ENCODE data around the gene PPARG.
"Not testable (repeated sequence)": the region's sequence is repeated elsewhere in the genome, so short reads cannot be mapped to it uniquely, and the experiment has no call there.

PPARG gene

GRCh38 chr3:12465151-12465835 is 176.4 kb downstream of the PPARG start:
- H3K27ac ChIP-seq: no peak overlapping the region
- TF ChIP-seq CTCF (conservative IDR thresholded peaks at IDR 0.05; ENCODE audit: low read depth): no peak
- POLR2A ChIA-PET (ENCODE audit: low non-redundant PET): no interaction called here
- no peak for DNase-seq (ENCODE audit: low spot score)
- CTCF ChIA-PET: interaction anchor here (0.7 kb wide), 1 partner anchor 64 kb away, joined by 7 read pairs; no protein-coding TSS in a partner anchor

- POLR2A ChIA-PET (ENCODE audit: low non-redundant PET): no interaction called here
- TF ChIP-seq CTCF (conservative IDR thresholded peaks at IDR 0.05; ENCODE audit: low read depth): no peak
Observed at GRCh38 chr3:12465836-12466225, 177.0 kb downstream of the PPARG start.

GRCh38 chr3:12467746-12468145 is 178.9 kb downstream of the PPARG start:
- CTCF ChIA-PET: interaction anchor here (1.0 kb wide), 1 partner anchor 12 kb away, joined by 4 read pairs; no protein-coding TSS in a partner anchor

More at GRCh38 chr3:12465836-12466225, 177.0 kb downstream of the PPARG start:
- DNase-seq (ENCODE audit: low spot score): no peak
- CTCF ChIA-PET: no interaction called here
- no peak overlapping the region for H3K27ac ChIP-seq

GRCh38 chr3:12468276-12468675 is 179.4 kb downstream of the PPARG start:
- ChIA-PET POLR2A (ENCODE audit: low non-redundant PET) (no interaction called here), CTCF (interaction anchor here (0.7 to 1.0 kb wide), 2 partner anchors 12 to 513 kb away, joined by 3 to 4 read pairs; no protein-coding TSS in a partner anchor)
- no peak for DNase-seq (ENCODE audit: low spot score)
- TF ChIP-seq CTCF (conservative IDR thresholded peaks at IDR 0.05; ENCODE audit: low read depth): no peak
- H3K27ac ChIP-seq: no peak overlapping the region

More at GRCh38 chr3:12467746-12468145, 178.9 kb downstream of the PPARG start:
- no peak for TF ChIP-seq CTCF (conservative IDR thresholded peaks at IDR 0.05; ENCODE audit: low read depth)
- POLR2A ChIA-PET (ENCODE audit: low non-redundant PET): no interaction called here
- no peak overlapping the region for H3K27ac ChIP-seq
- DNase-seq (ENCODE audit: low spot score): no peak

- no peak for DNase-seq (ENCODE audit: low spot score)
- CTCF ChIA-PET: interaction anchor here (0.7 to 1.0 kb wide), 2 partner anchors 11 to 513 kb away, joined by 3 to 4 read pairs; no protein-coding TSS in a partner anchor
- no peak for TF ChIP-seq CTCF (conservative IDR thresholded peaks at IDR 0.05; ENCODE audit: low read depth)
- H3K27ac ChIP-seq: no peak overlapping the region
- POLR2A ChIA-PET (ENCODE audit: low non-redundant PET): no interaction called here
Observed at GRCh38 chr3:12468757-12469156, 179.9 kb downstream of the PPARG start.

GRCh38 chr3:12469222-12469621 is 180.4 kb downstream of the PPARG start:
- POLR2A ChIA-PET (ENCODE audit: low non-redundant PET); DNase-seq (ENCODE audit: low spot score); CTCF ChIA-PET; H3K27ac ChIP-seq: not testable (repeated sequence)

- H3K27ac ChIP-seq: no peak overlapping the region
- DNase-seq (ENCODE audit: low spot score): no peak
- TF ChIP-seq CTCF (conservative IDR thresholded peaks at IDR 0.05; ENCODE audit: low read depth): no peak
- ChIA-PET POLR2A (ENCODE audit: low non-redundant PET) (no interaction called here), CTCF (interaction anchor here (1.1 kb wide), 1 partner anchor 9 kb away, joined by 8 read pairs; no protein-coding TSS in a partner anchor)
Observed at GRCh38 chr3:12470111-12470510, 181.2 kb downstream of the PPARG start.
